ENCODE results near the gene LBX2. TPM values are rescaled to one million over a fixed set of nuclear protein-coding genes. Genes with fewer than 3 reads are reported as not detected.

LBX2 gene
- total RNA-seq, 4 donors from 2014 or later = 0.80 to 3.8 (median 1.6) TPM; not detected in 1

DNA sequence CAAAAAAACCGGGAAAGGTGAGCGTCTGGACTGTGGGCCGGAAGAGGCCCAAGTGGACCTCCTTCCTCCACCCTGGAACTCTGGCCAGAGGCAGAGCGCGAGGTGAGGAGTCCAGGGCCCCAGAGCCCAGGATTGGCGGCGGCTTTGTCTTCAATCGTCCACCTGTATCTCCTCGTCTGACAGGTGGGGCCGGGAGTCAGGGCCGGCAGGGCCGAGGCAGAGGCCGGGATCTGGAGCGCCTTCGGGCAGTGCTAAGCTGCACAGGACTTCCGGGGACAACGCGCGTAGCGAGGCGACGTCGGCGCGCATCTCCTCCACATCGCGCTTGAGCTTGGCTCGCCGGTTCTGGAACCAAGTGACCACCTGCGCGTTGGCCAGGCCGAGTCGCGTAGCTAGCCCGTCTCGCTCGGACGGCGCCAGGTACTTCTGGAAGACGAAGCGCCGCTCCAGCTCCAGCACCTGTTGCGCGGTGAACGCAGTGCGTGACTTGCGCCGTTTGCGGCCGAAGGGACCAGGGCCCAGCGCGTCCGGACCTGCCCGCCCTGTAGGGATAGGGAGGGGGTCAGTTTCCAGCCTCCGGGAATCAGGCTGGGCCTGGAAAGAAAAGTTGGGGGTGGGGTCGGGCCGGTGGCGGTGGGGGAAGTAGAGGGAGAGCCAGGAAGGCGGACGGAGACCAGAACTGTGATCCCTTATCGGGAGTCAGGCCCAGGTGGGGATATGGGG lies 1.5 kb downstream of the LBX2 start:
- peaks cover 19 to 38% (median 32%) of the 10 kb centered on the region in 4 donors for H3K4me1 ChIP-seq
- 0 to 8% methylated on average over 1 to 32 of the region's 61 CpGs for WGBS, 2 donors (ENCODE audit: low coverage in 1 of 2)
- intact Hi-C loops (cut with DNase I; ENCODE audit: low total_unique reads) = no loop called here
- DNase-seq = peak; percentile 36
- peak in 2 of 3 donors; percentile 44 to 66 for TF ChIP-seq POLR2AphosphoS5 (IDR thresholded peaks at IDR 0.05)
- TF ChIP-seq EP300 (IDR thresholded peaks at IDR 0.05; ENCODE audit: low read depth) = no peak
- TF ChIP-seq POLR2A (IDR thresholded peaks at IDR 0.05) = peak; percentile 36
- peak overlapping the region in 1 of 4 donors; percentile 8 for H3K27ac ChIP-seq
- peaks cover 42% of the 10 kb centered on the region for H3K27me3 ChIP-seq
- H3K4me3 ChIP-seq = peak overlapping the region in 3 of 4 donors; percentile 11 to 50 (median 40)
- H3K36me3 ChIP-seq = peaks cover 0 to 5% (median 1%) of the 10 kb centered on the region in 4 donors
- in situ Hi-C loops (cut with MboI; ENCODE audit: low pct_ligation_motif_present in 1 of 4, low pct_unique_long_range_greater_than_20kb in 1 of 4, low sequenced_read_pairs in 3 of 4) = loop anchor here in 2 of 4 donors (25.0 kb wide), 1 partner anchor 89 kb away; no protein-coding TSS in a partner anchor
- H3K9me3 ChIP-seq = no peaks in the 10 kb centered on the region

DNA sequence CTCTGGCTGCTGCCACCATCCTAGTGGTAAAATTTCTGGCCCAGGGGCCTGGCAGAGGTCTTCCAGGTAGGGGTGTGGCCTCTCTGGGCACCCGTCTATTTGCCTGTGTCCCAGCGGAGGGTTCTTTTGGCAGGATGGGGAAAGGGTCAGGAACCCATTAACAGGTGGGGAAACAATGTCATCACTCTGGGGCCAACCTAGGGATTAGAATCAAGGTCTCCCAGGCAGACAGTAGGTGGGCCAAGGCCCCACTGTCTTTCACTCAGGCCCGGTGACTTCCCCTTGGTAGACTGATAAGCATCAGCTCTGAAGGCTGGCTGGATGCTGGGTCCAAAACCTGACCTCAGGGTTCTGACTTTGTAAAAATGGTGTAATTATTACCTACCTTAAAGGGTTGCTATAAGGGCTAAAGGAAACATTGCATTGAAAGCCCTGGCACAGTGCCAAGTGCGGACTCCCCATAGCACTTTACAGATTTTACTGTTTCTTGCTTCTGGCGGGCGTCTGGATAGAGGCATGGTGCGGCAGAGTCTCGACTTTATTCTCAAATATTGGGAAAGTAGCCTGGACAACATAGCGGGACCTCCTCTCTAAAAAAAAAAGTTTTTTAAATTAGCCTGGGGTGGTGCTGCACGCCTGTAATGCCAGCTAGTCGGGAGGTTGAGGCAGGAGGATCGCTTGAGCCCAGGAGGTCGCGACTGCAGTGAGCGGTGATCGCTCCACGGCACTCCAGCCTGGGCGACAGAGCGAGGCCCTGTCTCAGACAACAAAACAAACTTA lies 2.2 kb downstream of the LBX2 start:
- DNase-seq = no peak
- intact Hi-C loops (cut with DNase I; ENCODE audit: low total_unique reads) = no loop called here
- no peaks in the 10 kb centered on the region for H3K9me3 ChIP-seq
- H3K36me3 ChIP-seq = peaks cover 0 to 10% (median 5%) of the 10 kb centered on the region in 4 donors
- peaks cover 19 to 36% (median 32%) of the 10 kb centered on the region in 4 donors for H3K4me1 ChIP-seq
- 40 to 79% methylated on average over 3 to 19 of the region's 19 CpGs for WGBS, 2 donors (ENCODE audit: low coverage in 1 of 2)
- peak overlapping the region in 1 of 4 donors; percentile 8 for H3K27ac ChIP-seq
- in situ Hi-C loops (cut with MboI; ENCODE audit: low pct_ligation_motif_present in 1 of 4, low pct_unique_long_range_greater_than_20kb in 1 of 4, low sequenced_read_pairs in 3 of 4) = loop anchor here in 2 of 4 donors (25.0 kb wide), 1 partner anchor 90 kb away; no protein-coding TSS in a partner anchor
- H3K4me3 ChIP-seq = peak overlapping the region in 1 of 4 donors; percentile 50
- no peak for TF ChIP-seq EP300 (IDR thresholded peaks at IDR 0.05; ENCODE audit: low read depth)
- TF ChIP-seq POLR2AphosphoS5 (IDR thresholded peaks at IDR 0.05) = no peak
- TF ChIP-seq POLR2A (IDR thresholded peaks at IDR 0.05) = no peak
- TF ChIP-seq CTCF (IDR thresholded peaks at IDR 0.05) = no peak
- H3K27me3 ChIP-seq = peaks cover 42% of the 10 kb centered on the region

DNA sequence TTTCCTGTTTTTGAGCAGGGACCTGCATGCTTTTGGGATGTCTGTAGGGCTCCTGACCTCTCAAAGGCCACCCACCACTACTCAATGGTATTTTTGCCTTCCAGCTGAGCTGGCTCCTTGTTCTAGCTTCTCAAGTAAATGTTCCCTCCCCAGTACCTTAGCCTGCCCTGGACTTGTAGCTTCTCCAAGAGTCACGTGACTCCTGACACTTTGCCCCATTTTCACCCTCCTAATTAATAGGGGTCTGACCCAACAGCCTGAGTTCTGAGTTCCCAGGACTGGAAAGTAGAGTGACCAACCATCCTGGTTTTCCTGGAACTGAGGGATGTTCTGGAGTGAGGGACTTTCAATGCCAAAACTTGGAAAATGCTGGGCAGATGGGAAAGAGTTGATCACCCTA lies 4.0 kb downstream of the LBX2 start:
- in situ Hi-C loops (cut with MboI; ENCODE audit: low pct_ligation_motif_present in 1 of 4, low pct_unique_long_range_greater_than_20kb in 1 of 4, low sequenced_read_pairs in 3 of 4) = loop anchor here in 2 of 4 donors (25.0 kb wide), 1 partner anchor 92 kb away; no protein-coding TSS in a partner anchor
- peaks cover 0 to 28% (median 15%) of the 10 kb centered on the region in 4 donors for H3K36me3 ChIP-seq

DNA sequence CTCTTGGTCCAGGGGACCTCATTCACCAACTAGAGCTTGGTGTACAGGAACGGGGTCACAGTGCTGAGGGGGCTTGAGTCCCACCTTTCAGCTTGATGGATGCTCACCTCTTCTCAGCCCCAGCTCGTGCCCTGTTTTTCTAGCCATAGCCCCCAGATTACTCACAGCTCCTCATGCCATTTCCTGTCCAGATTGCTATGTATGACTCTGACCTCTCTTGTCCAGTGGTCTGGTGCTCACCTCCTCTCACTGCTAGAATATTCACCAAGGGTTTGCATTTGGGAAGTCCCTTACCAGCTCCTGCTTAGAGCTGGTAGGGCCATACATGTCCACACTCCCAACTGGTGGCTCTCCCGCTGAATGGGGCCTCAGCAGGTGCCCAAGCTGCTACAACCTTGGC lies 5.9 kb downstream of the LBX2 start:
- 90 to 100% methylated on average over 1 to 3 of the region's 3 CpGs for WGBS, 2 donors (ENCODE audit: low coverage in 1 of 2)
- no peak overlapping the region for H3K4me3 ChIP-seq
- peaks cover 6 to 15% (median 13%) of the 10 kb centered on the region in 4 donors for H3K4me1 ChIP-seq
- intact Hi-C loops (cut with DNase I; ENCODE audit: low total_unique reads) = no loop called here
- no peaks in the 10 kb centered on the region for H3K9me3 ChIP-seq
- peaks cover 0 to 31% (median 16%) of the 10 kb centered on the region in 4 donors for H3K36me3 ChIP-seq
- TF ChIP-seq CTCF (IDR thresholded peaks at IDR 0.05) = no peak
- no peak for TF ChIP-seq POLR2AphosphoS5 (IDR thresholded peaks at IDR 0.05)
- no peak for TF ChIP-seq EP300 (IDR thresholded peaks at IDR 0.05; ENCODE audit: low read depth)
- TF ChIP-seq POLR2A (IDR thresholded peaks at IDR 0.05) = no peak
- DNase-seq = no peak
- no peak overlapping the region for H3K27ac ChIP-seq
- H3K27me3 ChIP-seq = peaks cover 13% of the 10 kb centered on the region
- in situ Hi-C loops (cut with MboI; ENCODE audit: low pct_ligation_motif_present in 1 of 4, low pct_unique_long_range_greater_than_20kb in 1 of 4, low sequenced_read_pairs in 3 of 4) = loop anchor here in 2 of 4 donors (25.0 kb wide), 1 partner anchor 94 kb away; no protein-coding TSS in a partner anchor

More for the DNA sequence above, 4.0 kb downstream of the LBX2 start:
- H3K27me3 ChIP-seq = peaks cover 31% of the 10 kb centered on the region
- H3K4me1 ChIP-seq = peaks cover 19 to 31% (median 29%) of the 10 kb centered on the region in 4 donors
- 89 to 100% methylated on average over 1 of the region's 1 CpG for WGBS, 2 donors (ENCODE audit: low coverage in 1 of 2)
- no peak for DNase-seq
- TF ChIP-seq POLR2AphosphoS5 (IDR thresholded peaks at IDR 0.05) = no peak
- TF ChIP-seq POLR2A (IDR thresholded peaks at IDR 0.05) = no peak
- TF ChIP-seq CTCF (IDR thresholded peaks at IDR 0.05) = no peak
- no peak for TF ChIP-seq EP300 (IDR thresholded peaks at IDR 0.05; ENCODE audit: low read depth)
- H3K9me3 ChIP-seq = no peaks in the 10 kb centered on the region
- intact Hi-C loops (cut with DNase I; ENCODE audit: low total_unique reads) = no loop called here
- H3K27ac ChIP-seq = no peak overlapping the region
- no peak overlapping the region for H3K4me3 ChIP-seq

Data from transverse colon (tissue), 4 donors.